ENCODE results near the gene GTSE1.
"Not testable (repeated sequence)": the region's sequence is repeated elsewhere in the genome, so short reads cannot be mapped to it uniquely, and the experiment has no call there.

GTSE1 gene

GRCh38 chr22:46292732-46293131, 3.9 kb upstream of the GTSE1 start:
- DNase-seq (ENCODE audit: low read depth in 2 of 2) = no peak

- DNase-seq (ENCODE audit: low read depth in 2 of 2) = no peak
Measured at GRCh38 chr22:46293577-46294260, 3.0 kb upstream of the GTSE1 start.

- no peak for DNase-seq (ENCODE audit: low read depth in 2 of 2)
Measured at GRCh38 chr22:46294784-46295183, 1.9 kb upstream of the GTSE1 start.

- no peak for DNase-seq (ENCODE audit: low read depth in 2 of 2)
Measured at GRCh38 chr22:46295277-46295971, 1.2 kb upstream of the GTSE1 start.

GRCh38 chr22:46297151-46297812, 612 bp downstream of the GTSE1 start:
- DNase-seq (ENCODE audit: low read depth in 2 of 2) = no peak

GRCh38 chr22:46299101-46299500, 2.4 kb downstream of the GTSE1 start:
- DNase-seq (ENCODE audit: low read depth in 2 of 2) = no peak

- no peak for DNase-seq (ENCODE audit: low read depth in 2 of 2)
Measured at GRCh38 chr22:46300491-46300890, 3.8 kb downstream of the GTSE1 start.

- no peak for DNase-seq (ENCODE audit: low read depth in 2 of 2)
Measured at GRCh38 chr22:46303347-46303965, 6.8 kb downstream of the GTSE1 start.

- DNase-seq (ENCODE audit: low read depth in 2 of 2) = no peak
Measured at GRCh38 chr22:46308283-46308988, 11.8 kb downstream of the GTSE1 start.

- no peak for DNase-seq (ENCODE audit: low read depth in 2 of 2)
Measured at GRCh38 chr22:46309526-46310085, 12.9 kb downstream of the GTSE1 start.

GRCh38 chr22:46312056-46312455, 15.4 kb downstream of the GTSE1 start:
- no peak for DNase-seq (ENCODE audit: low read depth in 2 of 2)

GRCh38 chr22:46312848-46313247, 16.2 kb downstream of the GTSE1 start:
- not testable (repeated sequence) for DNase-seq (ENCODE audit: low read depth in 2 of 2)

GRCh38 chr22:46315976-46316375, 19.3 kb downstream of the GTSE1 start:
- no peak for DNase-seq (ENCODE audit: low read depth in 2 of 2)

GRCh38 chr22:46317646-46318045, 21.0 kb downstream of the GTSE1 start:
- DNase-seq (ENCODE audit: low read depth in 2 of 2) = no peak

- no peak for DNase-seq (ENCODE audit: low read depth in 2 of 2)
Measured at GRCh38 chr22:46318576-46318975, 21.9 kb downstream of the GTSE1 start.

GRCh38 chr22:46319319-46319718, 22.6 kb downstream of the GTSE1 start:
- DNase-seq (ENCODE audit: low read depth in 2 of 2) = no peak

- DNase-seq (ENCODE audit: low read depth in 2 of 2) = no peak
Measured at GRCh38 chr22:46320166-46320710, 23.6 kb downstream of the GTSE1 start.

GRCh38 chr22:46320716-46321386, 24.2 kb downstream of the GTSE1 start:
- DNase-seq (ENCODE audit: low read depth in 2 of 2) = no peak

GRCh38 chr22:46322711-46323110, 26.0 kb downstream of the GTSE1 start:
- DNase-seq (ENCODE audit: low read depth in 2 of 2) = no peak

- no peak for DNase-seq (ENCODE audit: low read depth in 2 of 2)
Measured at GRCh38 chr22:46323162-46323561, 26.5 kb downstream of the GTSE1 start.
